Measurements from ENCODE around the gene GDE1.

GRCh38 chr16:19499481-19499880, 22.4 kb downstream of the GDE1 start:
- no peak for TF ChIP-seq POLR2AphosphoS5 (IDR thresholded peaks at IDR 0.05; ENCODE audit: low read depth, low read length)
- TF ChIP-seq TAF1 (IDR thresholded peaks at IDR 0.05; ENCODE audit: low read depth, low read length), result no peak
- no peak for TF ChIP-seq POLR2A (IDR thresholded peaks at IDR 0.05; ENCODE audit: low read depth, low read length)

Measured in GM12891 (cell line).